ENCODE measurements around the gene BAG5. TPM values are rescaled to one million over a fixed set of nuclear protein-coding genes. Genes with fewer than 3 reads are reported as not detected.
A peak's percentile ranks its signal among the peaks of the same experiment; 100 is the strongest.

The BAG5 gene
- total and polyA plus RNA-seq, 7 experiments from 2014 or later, result 29.9 to 51.7 (median 36.8) TPM

GRCh38 chr14:103569408-103569807 lies 7.0 kb upstream of the BAG5 start:
- no peaks in the 10 kb centered on the region for H3K9me3 Mint-ChIP-seq
- no peaks in the 10 kb centered on the region for H3K4me1 ChIP-seq (ENCODE audit: control insufficient read depth in 2 of 2, insufficient read depth in 2 of 2, low read length in 2 of 2)
- ATAC-seq (no peak), DNase-seq (no peak)
- no peaks in the 10 kb centered on the region for H3K27me3 ChIP-seq (ENCODE audit: control insufficient read depth in 2 of 2, insufficient read depth in 2 of 2, low read length in 2 of 2)
- H3K4me3 ChIP-seq (ENCODE audit: low read length), result no peak overlapping the region
- H3K36me3 Mint-ChIP-seq, result peaks cover 2 to 7% (median 2%) of the 10 kb centered on the region in 5 donors
- CTCF ChIA-PET, result interaction anchor here (0.7 kb wide), 1 partner anchor 110 kb away, joined by 3 read pairs; no protein-coding TSS in a partner anchor
- no peak overlapping the region for H3K27ac Mint-ChIP-seq
- no peak overlapping the region for H3K27ac ChIP-seq (ENCODE audit: low read depth, low read length)
- H3K9me3 ChIP-seq (ENCODE audit: control insufficient read depth in 2 of 3, low read length in 3 of 3), result no peaks in the 10 kb centered on the region
- H3K27me3 Mint-ChIP-seq, result no peaks in the 10 kb centered on the region
- POLR2A ChIA-PET, result no interaction called here
- intact Hi-C loops (cut with micrococcal nuclease), result no loop called here
- H3K36me3 ChIP-seq (ENCODE audit: control insufficient read depth in 2 of 3, insufficient read depth in 3 of 3, low read length in 3 of 3), result peaks cover 0 to 14% (median 0%) of the 10 kb centered on the region in 3 experiments
- H3K4me3 Mint-ChIP-seq, result no peak overlapping the region
- peaks cover 0 to 28% (median 16%) of the 10 kb centered on the region in 7 donors for H3K4me1 Mint-ChIP-seq

GRCh38 chr14:103568952-103569351 lies 6.5 kb upstream of the BAG5 start:
- H3K36me3 ChIP-seq (ENCODE audit: control insufficient read depth in 2 of 3, insufficient read depth in 3 of 3, low read length in 3 of 3), result peaks cover 0 to 10% (median 0%) of the 10 kb centered on the region in 3 experiments
- POLR2A ChIA-PET, result no interaction called here
- intact Hi-C loops (cut with micrococcal nuclease), result no loop called here
- DNase-seq (no peak), ATAC-seq (no peak)
- Mint-ChIP-seq H3K27me3 (no peaks in the 10 kb centered on the region), H3K9me3 (no peaks in the 10 kb centered on the region), H3K4me3 (no peak overlapping the region), H3K27ac (no peak overlapping the region), H3K4me1 (peaks cover 0 to 31% (median 19%) of the 10 kb centered on the region in 7 donors), H3K36me3 (peaks cover 0 to 4% (median 0%) of the 10 kb centered on the region in 5 donors)
- no peak overlapping the region for H3K27ac ChIP-seq (ENCODE audit: low read depth, low read length)
- peaks cover 3% of the 10 kb centered on the region in 2 donors for H3K4me1 ChIP-seq (ENCODE audit: control insufficient read depth in 2 of 2, insufficient read depth in 2 of 2, low read length in 2 of 2)
- H3K4me3 ChIP-seq (ENCODE audit: low read length), result no peak overlapping the region
- no peaks in the 10 kb centered on the region for H3K9me3 ChIP-seq (ENCODE audit: control insufficient read depth in 2 of 3, low read length in 3 of 3)
- CTCF ChIA-PET, result interaction anchor here (0.7 kb wide), 1 partner anchor 111 kb away, joined by 3 read pairs; no protein-coding TSS in a partner anchor
- H3K27me3 ChIP-seq (ENCODE audit: control insufficient read depth in 2 of 2, insufficient read depth in 2 of 2, low read length in 2 of 2), result no peaks in the 10 kb centered on the region

GRCh38 chr14:103563844-103564505 lies 1.5 kb upstream of the BAG5 start:
- peaks cover 8 to 30% (median 11%) of the 10 kb centered on the region in 3 experiments for H3K36me3 ChIP-seq (ENCODE audit: control insufficient read depth in 2 of 3, insufficient read depth in 3 of 3, low read length in 3 of 3)
- CTCF ChIA-PET, result interaction anchor here (0.6 kb wide), 2 partner anchors 43 to 62 kb away, joined by 3 read pairs; no protein-coding TSS in a partner anchor
- peak overlapping the region; percentile 87 for H3K27ac ChIP-seq (ENCODE audit: low read depth, low read length)
- H3K9me3 Mint-ChIP-seq, result peaks cover 0 to 1% (median 0%) of the 10 kb centered on the region in 11 donors
- ATAC-seq (no peak), DNase-seq (no peak)
- intact Hi-C loops (cut with micrococcal nuclease), result loop anchor here (2.0 to 5.0 kb wide), 4 partner anchors 35 to 358 kb away; partner anchors contain the start of genes KLC1 (in 2 of the 2) and TRMT61A (in 1 of the 2)
- H3K4me3 Mint-ChIP-seq, result peak overlapping the region; percentile 82 to 98 (median 94)
- H3K27me3 Mint-ChIP-seq, result no peaks in the 10 kb centered on the region
- H3K27me3 ChIP-seq (ENCODE audit: control insufficient read depth in 2 of 2, insufficient read depth in 2 of 2, low read length in 2 of 2), result no peaks in the 10 kb centered on the region
- H3K36me3 Mint-ChIP-seq, result peaks cover 0 to 10% (median 5%) of the 10 kb centered on the region in 5 donors
- H3K27ac Mint-ChIP-seq, result peak overlapping the region; percentile 49 to 93 (median 88)
- peaks cover 32 to 37% of the 10 kb centered on the region in 2 donors for H3K4me1 ChIP-seq (ENCODE audit: control insufficient read depth in 2 of 2, insufficient read depth in 2 of 2, low read length in 2 of 2)
- H3K4me1 Mint-ChIP-seq, result peaks cover 36 to 66% (median 55%) of the 10 kb centered on the region in 7 donors
- H3K9me3 ChIP-seq (ENCODE audit: control insufficient read depth in 2 of 3, low read length in 3 of 3), result no peaks in the 10 kb centered on the region
- POLR2A ChIA-PET, result interaction anchor here (0.6 kb wide), 1 partner anchor 1494 kb away, joined by 4 read pairs; no protein-coding TSS in a partner anchor
- H3K4me3 ChIP-seq (ENCODE audit: low read length), result peak overlapping the region; percentile 91

GRCh38 chr14:103563226-103563620 lies 766 bp upstream of the BAG5 start:
- H3K4me3 Mint-ChIP-seq, result peak overlapping the region; percentile 82 to 98 (median 94)
- Histone ChIP-seq H3K4me3 (ENCODE audit: low read length) (peak overlapping the region; percentile 91), H3K27me3 (ENCODE audit: control insufficient read depth in 2 of 2, insufficient read depth in 2 of 2, low read length in 2 of 2) (no peaks in the 10 kb centered on the region), H3K36me3 (ENCODE audit: control insufficient read depth in 2 of 3, insufficient read depth in 3 of 3, low read length in 3 of 3) (peaks cover 8 to 36% (median 11%) of the 10 kb centered on the region in 3 experiments), H3K27ac (ENCODE audit: low read depth, low read length) (peak overlapping the region; percentile 87), H3K4me1 (ENCODE audit: control insufficient read depth in 2 of 2, insufficient read depth in 2 of 2, low read length in 2 of 2) (peaks cover 32 to 38% of the 10 kb centered on the region in 2 donors), H3K9me3 (ENCODE audit: control insufficient read depth in 2 of 3, low read length in 3 of 3) (no peaks in the 10 kb centered on the region)
- peaks cover 43 to 73% (median 63%) of the 10 kb centered on the region in 7 donors for H3K4me1 Mint-ChIP-seq
- CTCF ChIA-PET, result interaction anchor here (0.6 kb wide), 2 partner anchors 42 to 62 kb away, joined by 3 read pairs; no protein-coding TSS in a partner anchor
- no peak for DNase-seq
- H3K27me3 Mint-ChIP-seq, result no peaks in the 10 kb centered on the region
- intact Hi-C loops (cut with micrococcal nuclease), result loop anchor here (2.0 to 5.0 kb wide), 4 partner anchors 34 to 359 kb away; partner anchors contain the start of genes KLC1 (in 2 of the 2) and TRMT61A (in 1 of the 2)
- POLR2A ChIA-PET, result no interaction called here
- H3K9me3 Mint-ChIP-seq, result peaks cover 0 to 1% (median 0%) of the 10 kb centered on the region in 11 donors
- H3K36me3 Mint-ChIP-seq, result peaks cover 0 to 10% (median 5%) of the 10 kb centered on the region in 5 donors
- ATAC-seq, result no peak
- H3K27ac Mint-ChIP-seq, result peak overlapping the region; percentile 84 to 93 (median 88)

GRCh38 chr14:103562179-103562428 lies 353 bp downstream of the BAG5 start:
- Histone ChIP-seq H3K36me3 (ENCODE audit: control insufficient read depth in 2 of 3, insufficient read depth in 3 of 3, low read length in 3 of 3) (peaks cover 8 to 45% (median 11%) of the 10 kb centered on the region in 3 experiments), H3K4me1 (ENCODE audit: control insufficient read depth in 2 of 2, insufficient read depth in 2 of 2, low read length in 2 of 2) (peaks cover 32 to 38% of the 10 kb centered on the region in 2 donors), H3K9me3 (ENCODE audit: control insufficient read depth in 2 of 3, low read length in 3 of 3) (no peaks in the 10 kb centered on the region), H3K4me3 (ENCODE audit: low read length) (peak overlapping the region; percentile 91), H3K27ac (ENCODE audit: low read depth, low read length) (peak overlapping the region; percentile 87), H3K27me3 (ENCODE audit: control insufficient read depth in 2 of 2, insufficient read depth in 2 of 2, low read length in 2 of 2) (no peaks in the 10 kb centered on the region)
- Mint-ChIP-seq H3K27ac (peak overlapping the region; percentile 87 to 96 (median 90)), H3K36me3 (peaks cover 0 to 13% (median 5%) of the 10 kb centered on the region in 5 donors), H3K9me3 (peaks cover 0 to 1% (median 0%) of the 10 kb centered on the region in 11 donors), H3K27me3 (no peaks in the 10 kb centered on the region), H3K4me1 (peaks cover 47 to 77% (median 64%) of the 10 kb centered on the region in 7 donors), H3K4me3 (peak overlapping the region; percentile 90 to 98 (median 92))
- DNase-seq (no peak), ATAC-seq (peak; percentile 30)
- intact Hi-C loops (cut with micrococcal nuclease), result loop anchor here (1.0 to 5.0 kb wide), 9 partner anchors 33 to 360 kb away; partner anchors contain the start of genes KLC1 (in 2 of the 2), MARK3 (in 2 of the 2), TRMT61A (in 2 of the 2) and XRCC3 (in 2 of the 2)
- CTCF ChIA-PET, result interaction anchor here (0.9 to 1.4 kb wide), 2 partner anchors 9 to 66 kb away, joined by 3 to 4 read pairs; partner anchors contain the start of gene KLC1
- POLR2A ChIA-PET, result interaction anchor here (0.6 to 1.1 kb wide), 9 partner anchors 9 to 228 kb away, joined by 3 to 6 read pairs (median 3); partner anchors contain the start of genes CKB, EIF5 and KLC1

GRCh38 chr14:103561381-103562178 lies 877 bp downstream of the BAG5 start:
- H3K36me3 Mint-ChIP-seq, result peaks cover 0 to 13% (median 5%) of the 10 kb centered on the region in 5 donors
- H3K4me1 ChIP-seq (ENCODE audit: control insufficient read depth in 2 of 2, insufficient read depth in 2 of 2, low read length in 2 of 2), result peaks cover 32 to 38% of the 10 kb centered on the region in 2 donors
- peak; percentile 13 for ATAC-seq

More at GRCh38 chr14:103561381-103562178, 877 bp downstream of the BAG5 start:
- H3K27me3 ChIP-seq (ENCODE audit: control insufficient read depth in 2 of 2, insufficient read depth in 2 of 2, low read length in 2 of 2), result no peaks in the 10 kb centered on the region
- intact Hi-C loops (cut with micrococcal nuclease), result loop anchor here (1.0 to 5.0 kb wide), 9 partner anchors 32 to 361 kb away; partner anchors contain the start of genes KLC1 (in 2 of the 2), MARK3 (in 2 of the 2), TRMT61A (in 2 of the 2) and XRCC3 (in 2 of the 2)
- H3K9me3 ChIP-seq (ENCODE audit: control insufficient read depth in 2 of 3, low read length in 3 of 3), result no peaks in the 10 kb centered on the region
- Mint-ChIP-seq H3K9me3 (peaks cover 0 to 1% (median 0%) of the 10 kb centered on the region in 11 donors), H3K27me3 (no peaks in the 10 kb centered on the region), H3K4me1 (peaks cover 47 to 82% (median 66%) of the 10 kb centered on the region in 7 donors), H3K27ac (peak overlapping the region; percentile 87 to 96 (median 90)), H3K4me3 (peak overlapping the region; percentile 90 to 98 (median 92))
- CTCF ChIA-PET, result interaction anchor here (0.9 to 1.4 kb wide), 2 partner anchors 9 to 67 kb away, joined by 3 to 4 read pairs; partner anchors contain the start of gene KLC1
- H3K36me3 ChIP-seq (ENCODE audit: control insufficient read depth in 2 of 3, insufficient read depth in 3 of 3, low read length in 3 of 3), result peaks cover 8 to 48% (median 11%) of the 10 kb centered on the region in 3 experiments
- H3K27ac ChIP-seq (ENCODE audit: low read depth, low read length), result peak overlapping the region; percentile 87
- POLR2A ChIA-PET, result interaction anchor here (0.6 to 1.6 kb wide), 10 partner anchors 9 to 228 kb away, joined by 3 to 6 read pairs (median 4); partner anchors contain the start of genes CKB, EIF5 and TRMT61A
- DNase-seq, result peak in 7 of 9 donors; percentile 12 to 32 (median 30)
- H3K4me3 ChIP-seq (ENCODE audit: low read length), result peak overlapping the region; percentile 91
